GM20431 (cell line): ENCODE results near the gene MIER2.

Experiments used
- in situ Hi-C: fragments of 300-500 bp; cut with MseI, MboI; formaldehyde crosslinking; loops from one replicate; pipeline ENCODE4 v1.15.0; 2020; ENCODE audit warnings: low sequenced_read_pairs; ENCODE audit not compliant: unreplicated experiment

MIER2 gene

GRCh38 chr19:379796-380195, 35.2 kb upstream of the MIER2 start:
- in situ Hi-C loops = no loop called here

- in situ Hi-C loops = no loop called here
These were observed 34.1 kb upstream of the MIER2 start for GRCh38 chr19:378706-379105.

DNA sequence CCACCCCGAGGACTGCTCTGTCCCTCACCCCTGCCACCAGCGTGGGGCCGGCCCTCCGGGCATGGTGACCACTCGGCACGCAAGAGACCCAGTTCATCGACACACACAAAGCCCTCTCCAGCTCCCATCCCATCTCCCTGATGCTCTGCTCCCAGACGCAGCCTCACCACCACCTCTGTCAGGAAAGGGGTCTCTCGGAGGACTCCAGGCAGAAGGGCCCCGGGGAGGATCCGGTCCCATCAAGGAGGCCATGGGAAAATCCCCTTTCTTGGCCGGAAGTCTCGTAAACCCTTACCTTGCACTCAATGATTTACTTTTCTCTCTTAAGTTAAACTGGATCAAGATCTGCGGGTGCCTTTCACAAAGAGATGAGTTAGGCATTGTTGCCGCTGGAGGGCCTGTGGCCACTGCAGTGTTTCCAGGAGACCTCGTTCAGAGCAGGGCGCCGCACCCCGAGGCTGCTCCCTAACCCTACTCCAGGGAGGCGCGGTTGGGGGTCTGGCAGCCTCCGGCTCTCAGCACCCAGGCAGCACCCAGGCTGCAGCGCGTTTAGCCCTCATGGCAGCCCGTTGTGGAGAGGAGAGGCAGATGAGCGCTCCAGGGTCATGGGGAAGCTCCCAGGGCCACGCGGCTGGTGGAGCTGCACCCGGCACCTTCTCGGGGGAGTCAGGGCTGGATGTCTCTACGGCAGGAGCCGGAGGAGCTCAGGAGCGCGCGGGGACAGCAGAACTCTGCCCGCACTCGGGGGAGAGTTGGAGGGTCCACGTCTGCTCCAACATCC, 33.4 kb upstream of the MIER2 start:
- in situ Hi-C loops = no loop called here

- in situ Hi-C loops = no loop called here
These were observed 31.5 kb upstream of the MIER2 start for GRCh38 chr19:376111-376470.

- in situ Hi-C loops = no loop called here
These were observed 31.0 kb upstream of the MIER2 start for GRCh38 chr19:375395-376110.

DNA sequence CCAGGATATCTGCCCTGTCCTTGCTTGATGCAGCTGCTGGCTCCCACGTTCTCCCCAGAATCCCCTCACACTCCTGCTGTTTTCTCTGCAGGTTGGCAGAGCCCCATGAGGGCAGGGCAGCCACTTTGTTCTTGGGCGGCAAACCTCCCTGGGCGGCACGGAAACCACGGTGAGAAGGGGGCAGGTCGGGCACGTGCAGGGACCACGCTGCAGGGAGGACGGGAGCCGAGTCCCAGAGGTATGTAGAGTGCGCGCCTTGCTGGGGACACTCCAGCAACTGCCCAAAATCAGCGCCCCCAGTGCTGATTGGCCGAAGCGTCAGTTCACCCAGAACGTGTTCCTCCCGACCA, 30.3 kb upstream of the MIER2 start:
- in situ Hi-C loops = no loop called here

DNA sequence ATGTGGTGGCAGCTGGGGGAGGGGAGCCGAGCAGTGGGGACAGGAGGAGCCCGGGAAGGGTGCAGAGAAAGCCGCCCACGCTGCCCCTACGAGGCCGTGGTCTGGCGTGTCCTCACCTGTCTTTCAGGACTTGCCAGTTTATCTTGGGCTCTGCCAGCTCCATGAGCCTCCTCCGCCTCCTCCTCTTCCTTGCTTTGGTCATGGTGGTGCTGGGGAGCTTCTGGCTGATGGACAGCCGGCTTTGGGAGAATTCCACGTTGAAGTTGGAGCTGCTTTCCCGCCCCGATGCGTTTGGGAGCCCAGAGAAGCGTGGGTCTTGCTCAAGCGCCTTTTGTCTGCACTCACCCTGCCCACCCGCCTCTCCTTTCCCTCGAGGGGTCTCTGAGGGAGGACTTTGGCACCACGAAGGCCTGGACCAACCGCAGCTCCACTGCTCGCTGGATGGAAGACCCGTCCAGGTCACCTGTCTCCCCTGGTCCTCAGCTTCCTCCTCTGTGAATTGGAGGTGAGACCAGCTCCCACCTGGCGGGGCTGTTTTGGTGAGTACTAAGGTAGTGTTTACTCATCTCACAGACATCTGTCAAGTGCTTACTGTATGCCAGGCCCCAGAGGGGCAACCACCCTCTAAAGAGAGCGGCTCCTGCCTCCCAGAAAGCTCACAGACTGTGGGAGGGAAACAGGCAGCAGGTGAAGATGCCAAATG, 29.7 kb upstream of the MIER2 start:
- in situ Hi-C loops = no loop called here

GRCh38 chr19:373391-374182, 29.0 kb upstream of the MIER2 start:
- in situ Hi-C loops = no loop called here

GRCh38 chr19:372306-372890, 27.8 kb upstream of the MIER2 start:
- in situ Hi-C loops = no loop called here

GRCh38 chr19:371501-372168, 27.0 kb upstream of the MIER2 start:
- in situ Hi-C loops = no loop called here

DNA sequence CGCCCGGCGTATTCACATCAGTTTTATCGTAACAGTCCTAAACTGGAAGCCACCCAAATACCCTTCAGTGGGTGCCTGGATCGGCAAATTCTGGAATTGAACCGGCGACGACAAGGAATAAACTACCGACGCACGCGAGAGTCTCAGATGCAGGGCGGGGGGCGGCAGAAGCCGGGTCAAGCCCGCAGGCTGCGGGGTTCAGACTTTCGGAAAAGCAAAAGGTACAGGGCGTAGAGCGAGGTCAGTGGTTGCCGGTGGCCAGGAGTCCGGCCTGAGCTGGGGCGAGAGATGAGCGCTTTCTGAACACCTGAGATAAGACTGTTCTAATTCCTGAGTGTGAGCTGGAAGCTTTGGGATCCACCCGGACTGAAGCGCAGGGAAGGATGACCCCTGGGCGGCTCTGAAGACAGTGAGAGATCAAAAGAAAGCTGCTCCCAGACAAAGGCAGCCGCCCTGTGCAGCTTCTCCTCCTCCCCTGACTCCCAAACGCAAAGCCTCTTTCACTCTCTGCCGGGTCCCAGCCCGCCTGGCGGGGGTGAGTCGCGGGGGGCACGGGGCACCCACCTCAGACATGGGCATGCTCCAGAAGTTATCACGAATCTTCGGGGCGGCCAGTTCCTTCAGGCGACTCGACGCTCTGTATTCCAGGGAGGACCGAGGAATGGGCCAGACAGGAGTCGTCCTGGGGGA, 26.2 kb upstream of the MIER2 start:
- in situ Hi-C loops = no loop called here

DNA sequence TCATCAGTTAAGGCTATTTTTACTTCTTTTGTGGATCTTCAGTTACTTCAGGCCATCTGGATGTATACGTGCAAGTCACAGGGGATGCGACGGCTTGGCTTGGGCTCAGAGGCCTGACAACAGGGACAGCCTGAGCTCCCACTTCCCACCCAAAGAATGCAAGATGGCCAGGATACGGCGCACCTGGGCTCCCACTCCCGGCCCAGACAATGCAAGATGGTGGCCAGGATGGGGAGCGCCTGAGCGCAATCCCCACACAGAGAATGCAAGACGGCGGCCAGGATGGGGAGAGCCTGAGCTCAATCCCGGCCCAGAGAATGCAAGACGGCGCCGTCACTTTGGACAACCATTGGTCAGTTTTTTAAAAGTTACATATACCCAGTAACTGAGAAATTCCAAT, 25.3 kb upstream of the MIER2 start:
- in situ Hi-C loops = no loop called here

DNA sequence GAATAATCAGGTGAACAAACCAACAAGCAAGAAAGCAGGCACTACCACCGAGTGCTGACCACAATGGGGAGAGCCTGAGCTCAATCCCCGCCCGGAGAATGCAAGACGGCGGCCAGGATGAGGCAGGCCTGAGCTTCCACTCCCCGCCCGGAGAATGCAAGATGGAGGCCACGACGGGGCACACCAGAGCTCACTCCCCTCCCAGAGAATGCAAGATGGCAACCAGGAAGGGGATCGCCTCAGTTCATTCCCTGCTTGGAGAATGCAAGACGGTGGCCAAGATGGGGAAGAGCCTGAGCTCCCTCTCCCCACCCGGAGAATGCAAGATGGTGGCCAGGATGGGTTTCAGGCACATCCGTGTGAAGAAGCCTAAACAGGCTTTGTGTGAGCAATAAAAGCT, 24.7 kb upstream of the MIER2 start:
- in situ Hi-C loops = no loop called here

- in situ Hi-C loops = no loop called here
These were observed 24.0 kb upstream of the MIER2 start for GRCh38 chr19:368630-369024.

GRCh38 chr19:367963-368629, 23.5 kb upstream of the MIER2 start:
- in situ Hi-C loops = no loop called here

- in situ Hi-C loops = no loop called here
These were observed 23.0 kb upstream of the MIER2 start for GRCh38 chr19:367561-367960.

GRCh38 chr19:366951-367350, 22.4 kb upstream of the MIER2 start:
- in situ Hi-C loops = no loop called here

DNA sequence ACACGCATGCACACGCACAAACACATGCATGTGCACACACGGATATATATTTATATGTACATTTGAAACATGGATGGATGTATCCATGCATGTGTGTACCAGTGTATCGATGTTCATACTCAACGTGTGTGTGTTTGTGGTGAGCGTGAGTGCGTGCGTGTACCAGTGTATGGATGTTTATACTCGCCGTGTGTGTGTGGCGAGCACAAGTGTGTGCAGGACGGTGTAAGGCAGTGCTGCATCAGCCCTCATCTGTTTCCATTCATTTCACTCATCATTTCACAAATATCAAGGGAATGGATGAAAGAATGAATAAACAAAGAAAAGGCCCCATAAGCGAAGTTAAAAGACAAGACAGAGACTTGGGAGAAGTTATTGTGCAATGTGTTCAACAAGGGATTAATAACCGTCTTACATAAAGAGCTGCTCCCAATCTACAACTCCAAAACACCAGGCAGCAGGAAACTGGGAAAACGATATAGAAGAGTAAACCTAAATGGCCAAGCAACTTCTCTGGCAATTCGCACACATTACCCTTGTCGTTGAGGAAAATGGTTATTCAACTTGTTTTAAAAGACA, 21.7 kb upstream of the MIER2 start:
- in situ Hi-C loops = no loop called here
